ENCODE results near the gene SMC1A.

- TF ChIP-seq CTCF (IDR thresholded peaks at IDR 0.05) (no peak), POLR2A (IDR thresholded peaks at IDR 0.05) (no peak), EP300 (IDR thresholded peaks at IDR 0.05) (no peak)
These were observed 66.3 kb downstream of the SMC1A start for GRCh38 chrX:53356186-53356585.
